ENCODE results near the gene BMX.

GRCh38 chrX:15594371-15594770, 93.8 kb downstream of the BMX start:
- TF ChIP-seq, protein P1, sequence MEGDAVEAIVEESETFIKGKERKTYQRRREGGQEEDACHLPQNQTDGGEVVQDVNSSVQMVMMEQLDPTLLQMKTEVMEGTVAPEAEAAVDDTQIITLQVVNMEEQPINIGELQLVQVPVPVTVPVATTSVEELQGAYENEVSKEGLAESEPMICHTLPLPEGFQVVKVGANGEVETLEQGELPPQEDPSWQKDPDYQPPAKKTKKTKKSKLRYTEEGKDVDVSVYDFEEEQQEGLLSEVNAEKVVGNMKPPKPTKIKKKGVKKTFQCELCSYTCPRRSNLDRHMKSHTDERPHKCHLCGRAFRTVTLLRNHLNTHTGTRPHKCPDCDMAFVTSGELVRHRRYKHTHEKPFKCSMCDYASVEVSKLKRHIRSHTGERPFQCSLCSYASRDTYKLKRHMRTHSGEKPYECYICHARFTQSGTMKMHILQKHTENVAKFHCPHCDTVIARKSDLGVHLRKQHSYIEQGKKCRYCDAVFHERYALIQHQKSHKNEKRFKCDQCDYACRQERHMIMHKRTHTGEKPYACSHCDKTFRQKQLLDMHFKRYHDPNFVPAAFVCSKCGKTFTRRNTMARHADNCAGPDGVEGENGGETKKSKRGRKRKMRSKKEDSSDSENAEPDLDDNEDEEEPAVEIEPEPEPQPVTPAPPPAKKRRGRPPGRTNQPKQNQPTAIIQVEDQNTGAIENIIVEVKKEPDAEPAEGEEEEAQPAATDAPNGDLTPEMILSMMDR (IDR thresholded peaks at IDR 0.05) = no peak
- TF ChIP-seq POLR2A (IDR thresholded peaks at IDR 0.05) = no peak

Data from thyroid gland (tissue), 4 donors.